Trophoblast cell (in vitro differentiated cells and primary cell): ENCODE measurements around the gene RNF26.

ENCODE experiments used
- DNase-seq, 2 donors: peaks; one replicate each; pipeline ENCODE4 v3.0.0-alpha.2; 2016
- H2AFZ ChIP-seq: 2 replicates; pipeline ENCODE4 v1.6.1; 2013; ENCODE audit warnings: low read length, moderate library complexity, mild to moderate bottlenecking; ENCODE audit not compliant: insufficient read depth, poor library complexity
- H2AK5ac ChIP-seq: 2 replicates; pipeline ENCODE4 v1.6.1; 2013; ENCODE audit warnings: mild to moderate bottlenecking, low read length
- H2BK120ac ChIP-seq: 2 replicates; pipeline ENCODE4 v1.6.1; 2013; ENCODE audit warnings: low read length, mild to moderate bottlenecking, moderate library complexity; ENCODE audit not compliant: insufficient read depth, poor library complexity
- H2BK12ac ChIP-seq: 2 replicates; pipeline ENCODE4 v1.6.1; 2013; ENCODE audit warnings: mild to moderate bottlenecking, low read length, moderate library complexity
- H2BK5ac ChIP-seq: 2 replicates; pipeline ENCODE4 v1.6.1; 2013; ENCODE audit warnings: low read length, low read depth, moderate library complexity, mild to moderate bottlenecking; ENCODE audit not compliant: poor library complexity
- H3K14ac ChIP-seq: 2 replicates; pipeline ENCODE4 v1.6.1; 2013; ENCODE audit warnings: mild to moderate bottlenecking, low read length
- H3K18ac ChIP-seq: 2 replicates; pipeline ENCODE4 v1.6.1; 2013; ENCODE audit warnings: mild to moderate bottlenecking, low read length
- H3K23ac ChIP-seq: 2 replicates; pipeline ENCODE4 v1.6.1; 2013; ENCODE audit warnings: low read length
- H3K27ac ChIP-seq: 2 replicates; pipeline ENCODE4 v1.5.1; 2013; ENCODE audit warnings: low read depth, mild to moderate bottlenecking, inconsistent platforms, low read length, moderate library complexity
- H3K27me3 ChIP-seq: 2 replicates; pipeline ENCODE4 v1.6.1; 2013; ENCODE audit warnings: inconsistent platforms, mild to moderate bottlenecking, low read length, moderate library complexity; ENCODE audit not compliant: insufficient read depth
- H3K36me3 ChIP-seq, 2 experiments: 1 replicate in 1 of 2; 2 replicates in 1 of 2; pipeline ENCODE4 v1.6.1; 2013; ENCODE audit warnings: low read length in 2 of 2, mild to moderate bottlenecking in 2 of 2, moderate library complexity in 1 of 2; ENCODE audit not compliant: insufficient read depth in 2 of 2, control insufficient read depth in 1 of 2
- H3K4ac ChIP-seq: 2 replicates; pipeline ENCODE4 v1.6.1; 2013; ENCODE audit warnings: low read depth, mild to moderate bottlenecking, low read length, moderate library complexity
- H3K4me1 ChIP-seq, 2 experiments: 1 replicate in 1 of 2; 2 replicates in 1 of 2; pipeline ENCODE4 v1.6.1; 2013; ENCODE audit warnings: low read length in 2 of 2, mild to moderate bottlenecking in 2 of 2, moderate library complexity in 1 of 2; ENCODE audit not compliant: insufficient read depth in 2 of 2, control insufficient read depth in 1 of 2
- H3K4me2 ChIP-seq: 2 replicates; pipeline ENCODE4 v1.6.1; 2013; ENCODE audit warnings: inconsistent platforms, mild to moderate bottlenecking, low read length, moderate library complexity
- H3K4me3 ChIP-seq: 2 replicates; pipeline ENCODE4 v1.5.1; 2013; ENCODE audit warnings: mild to moderate bottlenecking, low read depth, low read length, inconsistent platforms
- H3K79me1 ChIP-seq: one replicate; pipeline ENCODE4 v1.6.1; 2013; ENCODE audit warnings: low read length
- H3K79me2 ChIP-seq: 2 replicates; pipeline ENCODE4 v1.6.1; 2013; ENCODE audit warnings: low read length, mild to moderate bottlenecking; ENCODE audit not compliant: control insufficient read depth, insufficient read depth, poor library complexity
- H3K9ac ChIP-seq: 2 replicates; pipeline ENCODE4 v1.6.1; 2013; ENCODE audit warnings: mild to moderate bottlenecking, low read length
- H3K9me3 ChIP-seq: 2 replicates; pipeline ENCODE4 v1.6.1; 2013; ENCODE audit warnings: low read depth, mild to moderate bottlenecking, control low read depth, inconsistent platforms, low read length; ENCODE audit not compliant: insufficient read depth
- H4K12ac ChIP-seq: 2 replicates; pipeline ENCODE4 v1.6.1; 2013; ENCODE audit warnings: low read depth, mild to moderate bottlenecking, low read length, moderate library complexity
- H4K8ac ChIP-seq: 2 replicates; pipeline ENCODE4 v1.6.1; 2013; ENCODE audit warnings: low read depth, mild to moderate bottlenecking, low read length, moderate library complexity
- H4K91ac ChIP-seq: one replicate; pipeline ENCODE4 v1.6.1; 2013; ENCODE audit warnings: low read depth, mild to moderate bottlenecking, low read length, moderate library complexity
- WGBS: extraction: QIAGEN DNeasy Blood & Tissue Kit; methylation state at CpG from one replicate; pipeline ENCODE4 v1.1.7; 2013; ENCODE audit warnings: missing lambda C conversion rate; ENCODE audit not compliant: insufficient read length, insufficient coverage; ENCODE audit errors: extremely low coverage; 5-methylcytosine and 5-hydroxymethylcytosine counted together

RNF26 gene

DNA sequence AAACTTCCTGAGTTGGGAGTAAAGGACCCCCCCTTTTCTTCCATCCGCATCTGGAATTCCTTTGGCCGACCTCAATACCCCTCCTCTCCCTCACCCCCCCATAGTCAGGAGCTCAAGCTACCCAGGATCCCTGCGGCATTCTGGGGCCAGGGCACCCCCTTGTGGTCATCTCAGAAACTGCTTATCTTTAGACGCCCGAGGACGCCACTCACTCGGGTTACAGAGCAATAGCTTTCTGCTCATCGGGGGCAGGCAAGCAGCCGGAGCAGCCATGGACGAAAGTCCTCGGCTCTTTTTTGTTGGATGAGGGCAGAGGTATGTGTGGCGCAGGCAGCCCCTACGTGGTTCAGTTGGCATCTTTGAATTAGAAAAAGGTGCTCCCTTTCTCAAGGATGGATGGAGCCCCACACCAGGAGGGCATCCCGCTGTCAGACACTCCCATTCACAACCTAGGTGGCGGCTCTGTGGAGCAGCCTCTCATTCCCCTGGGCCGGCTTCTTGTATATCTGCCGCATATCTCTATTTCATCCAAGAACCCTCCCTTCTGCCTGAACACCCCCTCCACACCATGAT is 4.1 kb downstream of the RNF26 start:
- Histone ChIP-seq H3K14ac (no peak overlapping the region), H4K91ac (no peak overlapping the region)

DNA sequence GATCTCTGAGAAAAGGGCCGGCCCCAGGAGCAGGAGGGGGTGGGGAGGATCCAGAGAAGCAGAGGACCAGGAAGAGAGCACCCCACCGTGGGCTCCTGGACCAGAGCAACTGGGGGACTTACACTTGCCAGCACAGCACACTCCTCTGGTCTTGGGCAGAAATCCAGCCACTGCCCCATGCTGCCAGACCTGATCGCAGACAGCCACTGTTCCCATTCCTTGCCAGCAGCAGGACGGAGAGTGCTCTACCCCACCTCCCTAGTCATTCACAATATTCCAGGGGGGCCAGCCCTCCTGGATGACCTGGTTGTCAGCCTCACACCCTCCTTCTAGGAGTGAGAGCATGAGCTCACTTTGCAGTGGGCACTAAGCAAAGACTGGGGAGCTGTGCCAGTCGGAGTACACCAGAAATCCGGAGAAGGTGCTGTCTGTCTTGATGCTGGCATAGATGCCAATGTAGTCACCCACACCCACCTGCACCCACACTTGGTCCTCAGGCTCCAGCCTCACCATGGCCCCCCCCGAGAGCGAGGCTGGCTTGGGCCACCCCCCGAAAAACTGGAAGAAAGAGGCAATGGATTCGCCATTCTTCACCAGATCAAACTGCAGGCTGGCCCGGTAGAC is 4.8 kb downstream of the RNF26 start:
- Histone ChIP-seq H2AK5ac (peak overlapping the region; percentile 1), H4K8ac (no peak overlapping the region), H3K4ac (no peak overlapping the region), H4K12ac (no peak overlapping the region), H3K27ac (no peak overlapping the region), H2BK120ac (no peak overlapping the region), H3K23ac (no peak overlapping the region), H4K91ac (peak overlapping the region; percentile 25), H3K9ac (no peak overlapping the region), H3K79me2 (peaks cover 9% of the 10 kb centered on the region), H3K4me2 (peak overlapping the region; percentile 79), H2AFZ (no peak overlapping the region), H3K4me1 (peaks cover 31 to 41% of the 10 kb centered on the region in 2 experiments), H3K18ac (no peak overlapping the region), H2BK12ac (no peak overlapping the region), H3K36me3 (peaks cover 11 to 12% of the 10 kb centered on the region in 2 experiments), H3K14ac (no peak overlapping the region), H3K4me3 (peak overlapping the region; percentile 57), H2BK5ac (no peak overlapping the region), H3K79me1 (peaks cover 10% of the 10 kb centered on the region), H3K27me3 (peaks cover 26% of the 10 kb centered on the region), H3K9me3 (peaks cover 2% of the 10 kb centered on the region)
- DNase-seq, result no peak
- whole genome bisulfite sequencing, result no CpG with 5 or more reads among the region's 11 CpGs

More for the DNA sequence above, 4.1 kb downstream of the RNF26 start:
- Histone ChIP-seq H3K23ac (no peak overlapping the region), H3K27ac (peak overlapping the region; percentile 86), H3K36me3 (peaks cover 11 to 12% of the 10 kb centered on the region in 2 experiments), H3K4me2 (peak overlapping the region; percentile 57), H3K4ac (no peak overlapping the region), H3K79me1 (peaks cover 13% of the 10 kb centered on the region), H3K4me1 (peaks cover 31 to 41% of the 10 kb centered on the region in 2 experiments), H3K9me3 (peaks cover 2% of the 10 kb centered on the region), H3K4me3 (no peak overlapping the region), H2AK5ac (no peak overlapping the region), H3K79me2 (peaks cover 9% of the 10 kb centered on the region), H3K27me3 (peaks cover 26% of the 10 kb centered on the region), H4K8ac (peak overlapping the region; percentile 68), H2BK5ac (no peak overlapping the region), H3K18ac (no peak overlapping the region), H3K9ac (no peak overlapping the region), H2BK120ac (no peak overlapping the region), H4K12ac (no peak overlapping the region), H2AFZ (no peak overlapping the region), H2BK12ac (no peak overlapping the region)
- peak in 1 of 2 donors; percentile 87 for DNase-seq
- no CpG with 5 or more reads among the region's 17 CpGs for WGBS

DNA sequence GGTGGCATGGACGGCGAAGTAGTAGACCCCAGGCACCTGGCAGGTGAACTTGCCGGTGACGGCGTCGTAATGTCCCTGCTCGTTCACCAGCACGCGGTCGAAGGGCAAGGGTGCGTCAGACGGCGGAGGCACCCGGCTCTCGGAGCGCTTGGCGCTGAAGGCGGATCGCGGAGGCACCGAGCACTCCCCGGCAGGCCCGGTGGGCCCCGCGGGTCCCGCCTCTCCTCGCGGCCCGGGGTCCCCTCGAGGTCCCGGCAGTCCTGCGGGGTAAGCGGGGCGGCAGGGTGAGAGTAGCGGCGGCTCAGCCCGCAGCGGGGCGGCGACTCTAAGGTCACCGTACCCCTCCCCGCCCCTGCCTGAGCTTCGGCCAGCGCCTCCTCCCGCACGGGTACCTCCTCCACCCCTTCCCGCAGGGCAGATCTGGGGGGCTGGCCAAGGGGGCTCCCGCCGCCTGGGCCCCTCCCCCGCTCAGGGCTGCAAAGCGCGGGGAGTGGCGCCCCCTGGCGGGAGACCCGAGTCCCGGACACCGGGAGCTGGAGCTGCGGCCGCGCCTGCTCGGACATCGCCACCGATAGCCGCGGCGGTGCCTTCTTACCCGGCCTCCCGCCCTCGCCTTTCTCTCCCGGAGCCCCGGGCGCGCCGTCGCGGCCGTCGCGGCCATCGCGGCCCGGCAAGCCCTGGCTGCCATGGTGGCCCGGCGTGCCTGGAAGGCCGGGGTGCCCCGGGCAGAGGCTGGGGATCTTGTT is 5.4 kb downstream of the RNF26 start:
- peaks cover 7% of the 10 kb centered on the region for H3K79me1 ChIP-seq
- H3K79me2 ChIP-seq, result peaks cover 5% of the 10 kb centered on the region
- H3K4me3 ChIP-seq, result peak overlapping the region; percentile 57
- peak overlapping the region; percentile 75 for H4K8ac ChIP-seq
- peak overlapping the region; percentile 37 for H2BK120ac ChIP-seq
- WGBS, result no CpG with 5 or more reads among the region's 86 CpGs
- peak overlapping the region; percentile 25 for H4K91ac ChIP-seq
- no peak overlapping the region for H3K27ac ChIP-seq
- H2BK12ac ChIP-seq, result peak overlapping the region; percentile 18
- peak overlapping the region; percentile 79 for H3K4me2 ChIP-seq
- H2AK5ac ChIP-seq, result peak overlapping the region; percentile 1
- H3K14ac ChIP-seq, result peak overlapping the region; percentile 57
- H3K27me3 ChIP-seq, result peaks cover 26% of the 10 kb centered on the region
- peak overlapping the region; percentile 75 for H4K12ac ChIP-seq
- no peak overlapping the region for H3K23ac ChIP-seq
- peak overlapping the region; percentile 48 for H2AFZ ChIP-seq
- H3K9me3 ChIP-seq, result peaks cover 2% of the 10 kb centered on the region
- DNase-seq, result peak in 1 of 2 donors; percentile 63
- H3K36me3 ChIP-seq, result peaks cover 11 to 12% of the 10 kb centered on the region in 2 experiments
- H2BK5ac ChIP-seq, result no peak overlapping the region
- H3K18ac ChIP-seq, result peak overlapping the region; percentile 27
- no peak overlapping the region for H3K9ac ChIP-seq
- no peak overlapping the region for H3K4ac ChIP-seq
- H3K4me1 ChIP-seq, result peaks cover 31 to 41% of the 10 kb centered on the region in 2 experiments

DNA sequence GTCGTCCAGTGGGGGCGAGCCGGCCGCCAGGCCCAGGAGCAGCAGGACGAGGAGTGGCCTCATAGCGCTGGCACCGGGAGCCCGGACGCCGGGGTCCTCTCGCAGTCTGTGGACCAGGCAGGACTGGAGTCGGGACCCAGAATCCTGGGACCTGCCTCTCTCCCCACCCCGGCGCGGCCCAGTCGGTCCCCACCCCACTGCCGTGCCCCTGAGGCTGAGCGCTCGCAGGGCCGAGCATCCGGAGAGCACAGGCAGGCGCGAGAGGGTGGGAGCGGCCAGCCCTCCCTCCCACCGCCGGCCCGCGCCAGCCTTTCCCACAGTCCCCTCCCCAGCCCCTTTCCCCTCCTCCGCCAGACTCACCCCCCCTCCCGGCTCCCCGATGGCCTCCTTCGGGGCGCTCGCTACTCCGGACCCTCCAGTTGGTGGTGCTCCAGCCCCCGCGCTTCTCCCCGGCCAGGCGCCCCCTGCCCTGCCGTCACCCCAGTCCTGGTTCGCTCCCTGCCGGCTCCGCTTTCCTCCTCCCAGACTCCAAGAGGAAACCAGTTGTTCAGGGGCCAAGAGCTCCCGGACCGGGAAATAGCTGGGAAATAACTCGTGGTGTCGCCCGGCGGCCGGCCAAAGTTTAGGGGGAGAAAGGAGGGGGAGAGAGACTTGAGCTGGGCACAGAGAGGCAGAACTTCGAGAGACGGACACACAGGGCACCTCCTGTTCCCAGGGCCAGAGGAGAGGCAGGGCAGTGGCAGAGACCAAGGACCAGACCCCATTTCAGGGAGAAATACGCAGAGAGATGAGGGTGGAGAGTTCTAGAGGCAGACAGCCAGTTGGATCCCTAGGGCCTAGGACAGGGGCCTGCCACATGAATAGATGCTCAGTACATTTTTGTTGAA is 6.3 kb downstream of the RNF26 start, which contains the start of gene C1QTNF5:
Gene C1QTNF5 (minus strand): TSS at position 549 of the 887 bp plus-strand sequence. CDS start 486 bp downstream, at position 63.
- peak within 1 kb of the TSS; percentile 27 for H3K18ac ChIP-seq
- H4K12ac ChIP-seq, result peak within 1 kb of the TSS; percentile 75
- H3K79me1 ChIP-seq, result peaks cover 7% of the 10 kb centered on the region
- H3K79me2 ChIP-seq, result peaks cover 3% of the 10 kb centered on the region
- H3K14ac ChIP-seq, result peak within 1 kb of the TSS; percentile 57
- peaks cover 24 to 33% of the 10 kb centered on the region in 2 experiments for H3K4me1 ChIP-seq
- H3K36me3 ChIP-seq, result peaks cover 11 to 12% of the 10 kb centered on the region in 2 experiments
- H3K27ac ChIP-seq, result no peak within 1 kb of the TSS
- H4K91ac ChIP-seq, result peak within 1 kb of the TSS; percentile 25
- no CpG with 5 or more reads among the region's 53 CpGs for WGBS
- DNase-seq, result no peak
- H2BK12ac ChIP-seq, result peak within 1 kb of the TSS; percentile 18
- H2AK5ac ChIP-seq, result no peak within 1 kb of the TSS
- peaks cover 26% of the 10 kb centered on the region for H3K27me3 ChIP-seq
- H3K23ac ChIP-seq, result no peak within 1 kb of the TSS
- H3K9me3 ChIP-seq, result peaks cover 2% of the 10 kb centered on the region
- H3K4me2 ChIP-seq, result peak within 1 kb of the TSS; percentile 79
- H2AFZ ChIP-seq, result peak within 1 kb of the TSS; percentile 48
- H3K4ac ChIP-seq, result no peak within 1 kb of the TSS
- no peak within 1 kb of the TSS for H3K9ac ChIP-seq
- H4K8ac ChIP-seq, result peak within 1 kb of the TSS; percentile 75
- peak within 1 kb of the TSS; percentile 37 for H2BK120ac ChIP-seq
- peak within 1 kb of the TSS; percentile 57 for H3K4me3 ChIP-seq
- no peak within 1 kb of the TSS for H2BK5ac ChIP-seq
